GM21786 (cell line): ENCODE measurements around the gene KRTAP6-1.

Experiments used
- ATAC-seq: cut with Tn5 transposase; IDR thresholded peaks from one replicate; pipeline ENCODE4 v1.9.1; 2021; ENCODE audit not compliant: unreplicated experiment

KRTAP6-1 gene

GRCh38 chr21:30613836-30614235 lies at the start of gene KRTAP6-1:
KRTAP6-1 (minus strand) TSS chr21:30613930; CDS start chr21:30613904, 26 bp downstream.
- ATAC-seq = no peak

GRCh38 chr21:30652891-30653290 lies 39.2 kb upstream of the KRTAP6-1 start:
- ATAC-seq = no peak

- no peak for ATAC-seq
These were observed 33.2 kb upstream of the KRTAP6-1 start for GRCh38 chr21:30646904-30647414.

- ATAC-seq = no peak
These were observed 28.8 kb upstream of the KRTAP6-1 start, which contains the start of gene KRTAP20-3 for GRCh38 chr21:30642564-30642963. KRTAP20-3 (plus strand) TSS chr21:30642864.

GRCh38 chr21:30638686-30639085 lies 25.0 kb upstream of the KRTAP6-1 start:
- ATAC-seq = no peak

- ATAC-seq = no peak
These were observed 21.2 kb upstream of the KRTAP6-1 start, which contains the start of gene KRTAP20-2 for GRCh38 chr21:30634906-30635305. KRTAP20-2 (plus strand) TSS chr21:30635206; CDS start chr21:30635264, 58 bp downstream.

- ATAC-seq = no peak
These were observed 15.5 kb upstream of the KRTAP6-1 start for GRCh38 chr21:30629200-30629599.

- ATAC-seq = no peak
These were observed 14.4 kb upstream of the KRTAP6-1 start for GRCh38 chr21:30628109-30628508.

GRCh38 chr21:30625449-30626165 lies 11.9 kb upstream of the KRTAP6-1 start:
- no peak for ATAC-seq

- ATAC-seq = no peak
These were observed 9.6 kb upstream of the KRTAP6-1 start for GRCh38 chr21:30623362-30623761.

- no peak for ATAC-seq
These were observed 6.8 kb upstream of the KRTAP6-1 start, which contains the start of gene KRTAP20-4 for GRCh38 chr21:30620522-30620921. KRTAP20-4 (plus strand) TSS chr21:30620627.

GRCh38 chr21:30620080-30620479 lies 6.3 kb upstream of the KRTAP6-1 start:
- no peak for ATAC-seq

- no peak for ATAC-seq
These were observed 2.4 kb upstream of the KRTAP6-1 start, which contains the start of gene KRTAP20-1 for GRCh38 chr21:30616125-30616524. KRTAP20-1 (plus strand) TSS chr21:30616425; CDS start chr21:30616455, 30 bp downstream.

GRCh38 chr21:30615199-30615598 lies 1.5 kb upstream of the KRTAP6-1 start:
- ATAC-seq = no peak

GRCh38 chr21:30612132-30612531 lies 1.6 kb downstream of the KRTAP6-1 start:
- no peak for ATAC-seq

GRCh38 chr21:30605968-30606367 lies 7.8 kb downstream of the KRTAP6-1 start:
- ATAC-seq = no peak

GRCh38 chr21:30600787-30601186 lies 12.9 kb downstream of the KRTAP6-1 start, which contains the start of gene KRTAP22-1:
KRTAP22-1 (plus strand) TSS chr21:30601087.
- no peak for ATAC-seq

- ATAC-seq = no peak
These were observed 14.9 kb downstream of the KRTAP6-1 start, which contains the start of gene KRTAP6-2 for GRCh38 chr21:30598802-30599201. KRTAP6-2 (minus strand) TSS chr21:30598902; CDS start chr21:30598874, 28 bp downstream.

- ATAC-seq = no peak
These were observed 21.6 kb downstream of the KRTAP6-1 start, which contains the start of gene KRTAP6-3 for GRCh38 chr21:30592140-30592539. KRTAP6-3 (plus strand) TSS chr21:30592440; CDS start chr21:30592446, 6 bp downstream.

- no peak for ATAC-seq
These were observed 23.4 kb downstream of the KRTAP6-1 start, which contains the start of gene KRTAP22-2 for GRCh38 chr21:30590297-30590696. KRTAP22-2 (minus strand) TSS chr21:30590397.

GRCh38 chr21:30582870-30583269 lies 30.9 kb downstream of the KRTAP6-1 start:
- no peak for ATAC-seq

- ATAC-seq = no peak
These were observed 33.6 kb downstream of the KRTAP6-1 start for GRCh38 chr21:30580132-30580531.
